Muscle of leg (tissue), 11 donors: Measurements from ENCODE around the gene BARD1. TPM values are rescaled to one million over a fixed set of nuclear protein-coding genes. Genes with fewer than 3 reads are reported as not detected.
"Not testable (repeated sequence)": the region's sequence is repeated elsewhere in the genome, so short reads cannot be mapped to it uniquely, and the experiment has no call there.

Experiments used
- DNase-seq: peaks from one replicate; pipeline ENCODE4 v3.0.0; 2013
- H3K27ac ChIP-seq: one replicate; pipeline ENCODE4 v1.5.1; 2013; ENCODE audit warnings: mild to moderate bottlenecking, low read length, control low read depth
- H3K27me3 ChIP-seq: one replicate; pipeline ENCODE4 v1.6.1; 2013; ENCODE audit warnings: low read length; ENCODE audit not compliant: control insufficient read depth, insufficient read depth
- H3K36me3 ChIP-seq: one replicate; pipeline ENCODE4 v1.6.1; 2013; ENCODE audit warnings: low read length; ENCODE audit not compliant: control insufficient read depth, insufficient read depth
- H3K4me1 ChIP-seq: one replicate; pipeline ENCODE4 v1.6.1; 2013; ENCODE audit warnings: low read length; ENCODE audit not compliant: control insufficient read depth, insufficient read depth
- H3K4me3 ChIP-seq: one replicate; pipeline ENCODE4 v1.5.1; 2013; ENCODE audit warnings: low read length, control low read depth
- H3K9me3 ChIP-seq: replicated peaks from 2 replicates; pipeline ENCODE4 v1.6.1; 2013; ENCODE audit warnings: low read depth, low read length; ENCODE audit not compliant: control insufficient read depth
- WGBS: methylation state at CpG from one replicate; pipeline ENCODE4 v1.1.5; 2013; ENCODE audit warnings: missing lambda C conversion rate; ENCODE audit not compliant: insufficient coverage; 5-methylcytosine and 5-hydroxymethylcytosine counted together
- polyA plus RNA-seq, 8 donors: library from polyadenylated mRNA; unstranded; fragments of 120-200 nt; gene quantifications; one replicate each; pipeline versions ENCODE4 v1.2.1 to v1.2.3, GENCODE V29; 2013; ENCODE audit warnings: inconsistent platforms in 1 of 8, low replicate concordance in 1 of 8; ENCODE audit not compliant: insufficient read length in 8 of 8, insufficient read depth in 1 of 8
- total RNA-seq: library from RNA; stranded (reverse); fragments of 120-200 nt; gene quantifications from one replicate; pipeline ENCODE4 v1.2.4, GENCODE V29; 2013

The BARD1 gene
- total and polyA plus RNA-seq, 9 donors = 6.5 to 36.9 (median 10.1) TPM

DNA sequence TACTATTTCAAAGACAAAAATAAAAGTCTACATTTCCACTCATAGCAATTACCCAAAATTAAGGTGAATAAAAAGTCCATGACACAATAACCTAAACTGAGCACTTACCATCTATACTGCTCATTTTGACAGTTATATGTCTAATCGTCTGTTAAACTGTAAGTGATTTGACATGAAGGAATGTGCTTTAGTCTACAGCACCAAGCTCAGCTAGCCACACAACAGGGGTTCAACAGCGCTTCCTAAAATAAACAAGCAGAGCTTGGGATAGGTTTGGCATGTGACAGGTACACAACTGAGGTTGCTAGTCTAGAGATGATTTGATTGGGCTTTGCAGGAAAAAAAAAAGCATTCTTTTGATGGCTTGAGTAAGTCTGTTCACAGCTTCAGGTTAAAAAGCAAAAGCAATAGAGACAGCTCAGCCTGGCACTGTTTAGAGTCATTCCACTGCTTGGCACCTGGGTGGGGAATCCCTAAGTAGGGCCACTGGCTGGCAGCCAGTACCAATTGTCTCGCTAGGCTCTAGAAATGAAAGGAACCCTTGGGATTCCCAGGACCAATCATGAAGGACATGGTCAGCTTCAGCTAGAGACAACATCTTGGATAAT, 78.6 kb downstream of the BARD1 start:
- Histone ChIP-seq H3K27ac (no peak overlapping the region), H3K4me1 (no peaks in the 10 kb centered on the region), H3K4me3 (no peak overlapping the region), H3K36me3 (peaks cover 12% of the 10 kb centered on the region), H3K27me3 (no peaks in the 10 kb centered on the region), H3K9me3 (no peaks in the 10 kb centered on the region)
- no peak for DNase-seq
- WGBS = 75% methylated on average over 1 of the region's 3 CpGs

DNA sequence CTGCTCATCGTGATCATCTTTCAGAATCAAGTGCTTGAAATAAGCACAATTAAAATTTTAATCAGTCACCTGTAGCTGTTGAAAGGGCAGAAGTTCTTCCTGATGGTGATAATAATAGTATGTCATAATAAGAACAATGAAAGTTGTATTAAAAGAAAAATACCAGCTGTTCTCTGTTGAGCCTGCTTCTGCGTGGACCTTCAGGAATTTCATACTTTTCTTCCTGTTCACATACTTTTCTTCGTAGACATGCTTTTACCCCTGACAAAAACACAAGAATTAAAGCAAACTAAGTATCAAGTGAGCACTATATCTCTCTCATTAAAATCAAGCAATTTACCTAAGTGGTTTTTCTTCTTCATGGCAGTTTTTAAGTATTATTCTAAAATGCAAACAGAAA, 79.2 kb downstream of the BARD1 start:
- Histone ChIP-seq H3K27ac (no peak overlapping the region), H3K27me3 (no peaks in the 10 kb centered on the region), H3K4me1 (no peaks in the 10 kb centered on the region), H3K36me3 (peaks cover 12% of the 10 kb centered on the region), H3K4me3 (no peak overlapping the region), H3K9me3 (no peaks in the 10 kb centered on the region)
- DNase-seq = no peak
- no CpG with 5 or more reads among the region's 3 CpGs for WGBS

DNA sequence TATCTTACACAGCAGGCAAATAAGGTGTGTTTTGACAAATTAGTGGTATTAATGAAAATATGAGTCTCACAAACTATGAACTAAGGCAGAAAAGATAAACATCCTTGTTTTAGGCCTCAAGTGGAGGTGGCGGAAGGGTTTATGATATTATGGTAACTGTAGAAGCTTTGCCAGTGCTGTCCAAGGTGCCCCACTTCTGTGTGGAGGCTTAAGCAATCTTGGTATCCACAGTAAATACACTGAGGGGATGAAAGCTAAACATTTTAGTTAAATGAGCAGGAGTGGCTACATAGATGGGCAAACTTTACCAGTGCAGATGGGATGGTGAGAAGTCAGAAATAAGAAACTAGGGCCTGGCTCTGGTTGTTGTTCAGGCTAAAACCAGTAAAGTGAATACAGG, 84.7 kb downstream of the BARD1 start:
- H3K9me3 ChIP-seq = peaks cover 2% of the 10 kb centered on the region
- no peak overlapping the region for H3K4me3 ChIP-seq
- no peak for DNase-seq
- H3K27me3 ChIP-seq = no peaks in the 10 kb centered on the region
- H3K4me1 ChIP-seq = no peaks in the 10 kb centered on the region
- H3K36me3 ChIP-seq = peaks cover 12% of the 10 kb centered on the region
- WGBS = 100% methylated on average over 1 of the region's 1 CpG
- no peak overlapping the region for H3K27ac ChIP-seq

DNA sequence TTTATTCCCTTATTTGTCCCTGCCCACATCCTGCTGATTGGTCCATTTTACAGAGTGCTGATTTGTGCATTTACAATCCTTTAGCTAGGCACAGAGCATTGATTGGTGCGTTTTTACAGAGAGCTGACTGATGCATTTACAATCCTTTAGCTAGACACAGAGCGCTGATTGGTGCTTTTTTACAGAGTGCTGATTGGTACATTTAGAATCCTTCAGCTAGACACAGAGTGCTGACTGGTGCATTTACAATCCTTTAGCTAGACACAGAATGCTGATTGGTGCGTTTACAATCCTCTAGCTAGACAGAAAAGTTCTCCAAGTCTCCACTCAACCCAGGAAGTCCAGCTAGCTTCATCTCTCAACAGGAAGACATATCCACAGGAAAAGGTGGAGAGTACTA, 91.6 kb downstream of the BARD1 start:
- 100% methylated on average over 3 of the region's 3 CpGs for WGBS

DNA sequence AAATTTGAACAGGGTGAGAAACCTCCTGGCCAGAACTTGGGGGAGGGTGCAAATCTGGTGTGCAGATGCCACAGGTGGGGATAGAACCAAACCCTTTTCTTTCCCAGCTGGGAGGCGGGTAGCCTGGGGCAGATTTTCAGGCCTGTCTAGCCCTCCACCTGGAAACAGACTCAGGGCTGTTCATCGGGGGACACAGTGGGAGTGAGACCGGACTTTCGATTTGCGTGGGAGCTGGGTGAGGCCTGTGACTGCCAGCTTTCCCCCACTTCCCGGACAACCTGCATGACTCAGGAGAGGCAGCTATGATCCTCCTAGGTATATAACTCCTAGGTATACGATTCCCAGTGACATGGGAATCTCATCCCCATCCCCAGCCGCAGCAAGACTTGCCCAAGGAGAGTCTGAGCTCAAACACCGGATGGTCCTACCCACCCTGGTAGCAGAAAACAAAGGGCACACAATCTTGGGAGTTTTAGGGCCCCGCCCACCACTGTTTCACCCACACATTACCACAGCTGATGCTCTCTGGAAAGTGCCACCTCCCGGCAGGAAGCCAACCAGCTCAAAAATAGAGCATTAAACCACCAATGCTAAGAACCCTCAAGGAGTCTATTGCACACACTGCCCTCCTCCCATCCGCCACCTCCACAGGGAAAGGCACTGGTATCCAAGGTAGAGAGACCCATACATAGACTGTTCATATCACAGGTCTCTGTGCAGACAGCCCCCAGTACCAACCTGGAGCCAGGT, 92.5 kb downstream of the BARD1 start:
- Histone ChIP-seq H3K27me3 (no peaks in the 10 kb centered on the region), H3K36me3 (no peaks in the 10 kb centered on the region), H3K27ac (no peak overlapping the region), H3K4me1 (no peaks in the 10 kb centered on the region), H3K4me3 (no peak overlapping the region), H3K9me3 (peaks cover 2% of the 10 kb centered on the region)
- WGBS = 94% methylated on average over 8 of the region's 12 CpGs
- DNase-seq = no peak

More for the DNA sequence above, 91.6 kb downstream of the BARD1 start:
- not testable (repeated sequence) for DNase-seq, H3K4me1 ChIP-seq, H3K27ac ChIP-seq, H3K4me3 ChIP-seq, H3K36me3 ChIP-seq, H3K27me3 ChIP-seq, H3K9me3 ChIP-seq

DNA sequence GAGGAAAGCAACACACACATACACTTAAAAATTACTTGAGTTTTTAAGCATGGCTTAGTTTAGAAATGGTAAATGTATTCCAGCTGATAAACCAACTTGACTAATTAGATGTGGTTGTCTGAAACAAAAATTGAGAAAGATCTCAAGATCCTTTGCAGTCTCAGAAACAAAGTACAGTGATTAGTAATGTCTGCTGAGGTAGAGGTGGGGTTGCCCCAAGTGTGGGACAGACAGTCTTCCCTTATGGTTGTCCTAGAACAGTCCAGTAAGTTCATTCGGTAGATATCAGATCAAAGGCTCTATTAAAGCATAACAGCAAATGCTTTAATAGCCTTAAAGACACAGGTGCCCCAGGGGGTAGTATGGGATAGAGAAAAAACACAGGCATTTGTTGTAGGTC, 94.5 kb downstream of the BARD1 start:
- no peaks in the 10 kb centered on the region for H3K27me3 ChIP-seq
- no peak overlapping the region for H3K27ac ChIP-seq
- H3K36me3 ChIP-seq = no peaks in the 10 kb centered on the region
- WGBS = no CpG with 5 or more reads among the region's 1 CpG
- no peak for DNase-seq
- H3K4me3 ChIP-seq = no peak overlapping the region
- no peaks in the 10 kb centered on the region for H3K9me3 ChIP-seq
- no peaks in the 10 kb centered on the region for H3K4me1 ChIP-seq

DNA sequence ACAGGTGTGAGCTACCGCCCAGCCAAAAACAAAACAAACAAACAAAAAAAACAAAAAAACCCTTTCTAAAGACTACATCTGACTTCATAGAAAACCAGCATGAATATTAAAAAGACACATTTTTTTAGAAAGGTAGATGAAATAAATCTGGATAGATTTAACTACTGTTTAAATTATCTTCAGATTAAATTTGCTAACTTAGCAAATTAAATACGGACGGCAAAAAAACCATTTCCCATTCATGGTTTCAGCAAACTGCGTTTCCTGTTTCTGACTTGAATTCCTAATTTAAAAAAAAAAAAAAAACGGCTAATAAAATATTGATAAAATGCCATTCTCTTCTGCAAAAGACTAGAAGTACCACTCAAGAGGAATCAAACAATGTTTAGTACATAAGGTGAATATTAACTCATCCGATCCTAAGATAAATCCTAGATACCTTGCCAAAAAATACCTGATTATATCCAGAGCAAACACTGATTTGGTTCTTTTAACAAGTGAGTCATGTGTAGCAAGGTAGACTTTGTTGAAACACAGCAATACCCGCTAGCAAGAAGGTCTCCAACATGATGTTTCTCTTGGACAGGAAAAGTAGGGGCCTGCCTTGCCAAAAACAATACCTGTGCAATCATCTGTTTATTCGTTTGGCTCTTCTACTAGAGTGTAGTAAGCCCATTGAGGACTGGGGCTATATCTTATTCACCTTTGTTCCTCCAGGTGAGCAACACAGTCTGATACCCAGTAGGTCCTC, 96.2 kb downstream of the BARD1 start:
- H3K4me1 ChIP-seq = no peaks in the 10 kb centered on the region
- no peak overlapping the region for H3K4me3 ChIP-seq
- H3K27me3 ChIP-seq = no peaks in the 10 kb centered on the region
- DNase-seq = no peak
- no peaks in the 10 kb centered on the region for H3K9me3 ChIP-seq
- WGBS = 92% methylated on average over 1 of the region's 8 CpGs
- no peaks in the 10 kb centered on the region for H3K36me3 ChIP-seq
- H3K27ac ChIP-seq = no peak overlapping the region

DNA sequence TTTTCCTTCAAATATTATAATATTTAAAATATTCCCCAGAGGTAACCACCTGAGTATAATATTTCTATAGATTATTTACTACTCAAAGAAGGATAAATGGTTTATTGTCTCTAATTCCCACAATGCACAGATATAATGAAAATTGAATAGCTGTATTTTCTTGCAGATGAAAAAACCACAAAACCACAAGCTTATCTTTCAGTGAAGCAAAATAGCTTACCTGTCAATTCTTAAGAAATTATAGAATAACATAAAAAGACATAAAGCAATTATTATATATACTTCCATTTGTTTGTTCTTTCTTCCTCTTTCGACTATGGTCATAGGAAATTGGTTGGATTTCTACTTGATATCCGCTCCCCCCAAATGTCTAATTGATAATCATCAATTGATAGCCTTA, 98.8 kb downstream of the BARD1 start:
- no peaks in the 10 kb centered on the region for H3K27me3 ChIP-seq
- no peak for DNase-seq
- no peak overlapping the region for H3K27ac ChIP-seq
- WGBS = no CpG with 5 or more reads among the region's 2 CpGs
- H3K9me3 ChIP-seq = no peaks in the 10 kb centered on the region
- no peaks in the 10 kb centered on the region for H3K36me3 ChIP-seq
- no peak overlapping the region for H3K4me3 ChIP-seq
- no peaks in the 10 kb centered on the region for H3K4me1 ChIP-seq

DNA sequence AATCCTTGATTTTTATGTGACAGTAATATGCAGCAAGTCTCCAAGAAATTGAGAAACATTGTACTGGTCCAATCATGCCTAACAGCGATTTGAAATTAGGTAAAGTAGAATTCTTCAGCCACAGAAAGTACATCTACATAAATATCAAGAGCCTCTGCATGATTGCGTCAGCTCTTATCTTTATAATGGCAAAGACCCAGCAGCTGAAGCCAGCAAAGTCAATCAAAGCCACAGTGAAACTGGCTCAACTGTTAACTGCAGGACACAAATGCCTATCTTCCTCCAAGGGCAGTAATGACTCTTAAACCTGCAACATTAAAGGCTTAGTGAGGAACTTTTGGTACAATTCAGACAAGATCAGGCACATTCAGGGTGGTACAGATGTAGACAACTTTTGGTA, 102.5 kb downstream of the BARD1 start:
- Histone ChIP-seq H3K27me3 (no peaks in the 10 kb centered on the region), H3K27ac (no peak overlapping the region), H3K4me1 (no peaks in the 10 kb centered on the region), H3K36me3 (no peaks in the 10 kb centered on the region), H3K4me3 (no peak overlapping the region), H3K9me3 (no peaks in the 10 kb centered on the region)
- WGBS = 67% methylated on average over 1 of the region's 2 CpGs
- no peak for DNase-seq

DNA sequence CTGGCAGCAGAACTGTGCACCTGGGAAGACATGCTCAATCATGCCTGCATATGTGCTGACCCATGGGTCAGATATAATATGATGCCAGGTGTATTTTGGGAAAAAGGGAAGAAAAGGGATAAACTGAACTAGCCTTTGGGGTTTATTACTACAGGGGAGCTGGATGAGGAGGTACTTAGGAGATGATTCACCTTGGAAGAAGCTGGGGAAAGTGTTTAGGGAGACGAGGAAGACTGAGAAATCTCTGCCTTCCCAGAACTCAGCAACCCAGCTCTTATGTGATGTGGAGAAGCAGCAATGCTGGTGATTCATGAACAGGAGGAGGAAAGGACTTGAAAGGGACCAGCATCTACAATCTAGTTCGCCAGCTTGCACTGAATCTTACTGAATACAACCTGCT, 110.2 kb downstream of the BARD1 start:
- WGBS = no CpG with 5 or more reads among the region's 2 CpGs
- no peaks in the 10 kb centered on the region for H3K4me1 ChIP-seq
- DNase-seq = no peak
- no peaks in the 10 kb centered on the region for H3K9me3 ChIP-seq
- no peak overlapping the region for H3K27ac ChIP-seq
- H3K36me3 ChIP-seq = no peaks in the 10 kb centered on the region
- H3K4me3 ChIP-seq = no peak overlapping the region
- H3K27me3 ChIP-seq = no peaks in the 10 kb centered on the region
